ENCODE results near the gene ARHGDIA.

ARHGDIA gene

GRCh38 chr17:81888105-81888987 is 17.2 kb upstream of the ARHGDIA start:
- DNase-seq (ENCODE audit: low read depth in 1 of 2, low spot score in 1 of 2), result no peak
- H3K4me3 ChIP-seq (replicated peaks; ENCODE audit: insufficient read depth, low read length), result no peak overlapping the region
- no peak overlapping the region for H3K27ac ChIP-seq (replicated peaks)
- TF ChIP-seq, protein P1, sequence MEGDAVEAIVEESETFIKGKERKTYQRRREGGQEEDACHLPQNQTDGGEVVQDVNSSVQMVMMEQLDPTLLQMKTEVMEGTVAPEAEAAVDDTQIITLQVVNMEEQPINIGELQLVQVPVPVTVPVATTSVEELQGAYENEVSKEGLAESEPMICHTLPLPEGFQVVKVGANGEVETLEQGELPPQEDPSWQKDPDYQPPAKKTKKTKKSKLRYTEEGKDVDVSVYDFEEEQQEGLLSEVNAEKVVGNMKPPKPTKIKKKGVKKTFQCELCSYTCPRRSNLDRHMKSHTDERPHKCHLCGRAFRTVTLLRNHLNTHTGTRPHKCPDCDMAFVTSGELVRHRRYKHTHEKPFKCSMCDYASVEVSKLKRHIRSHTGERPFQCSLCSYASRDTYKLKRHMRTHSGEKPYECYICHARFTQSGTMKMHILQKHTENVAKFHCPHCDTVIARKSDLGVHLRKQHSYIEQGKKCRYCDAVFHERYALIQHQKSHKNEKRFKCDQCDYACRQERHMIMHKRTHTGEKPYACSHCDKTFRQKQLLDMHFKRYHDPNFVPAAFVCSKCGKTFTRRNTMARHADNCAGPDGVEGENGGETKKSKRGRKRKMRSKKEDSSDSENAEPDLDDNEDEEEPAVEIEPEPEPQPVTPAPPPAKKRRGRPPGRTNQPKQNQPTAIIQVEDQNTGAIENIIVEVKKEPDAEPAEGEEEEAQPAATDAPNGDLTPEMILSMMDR (IDR thresholded peaks at IDR 0.05; ENCODE audit: insufficient read depth, low read length), result no peak
- TF ChIP-seq SPI1 (IDR thresholded peaks at IDR 0.05; ENCODE audit: borderline replicate concordance, low read depth), result no peak
- no peak for TF ChIP-seq REST (IDR thresholded peaks at IDR 0.05; ENCODE audit: insufficient replicate concordance, low read depth)
- no peak for TF ChIP-seq GABPA (IDR thresholded peaks at IDR 0.05; ENCODE audit: low read depth)
- TF ChIP-seq POLR2AphosphoS5 (IDR thresholded peaks at IDR 0.05; ENCODE audit: low read depth), result no peak
- no peaks in the 10 kb centered on the region for H3K27me3 ChIP-seq (ENCODE audit: insufficient read depth, poor library complexity, severe bottlenecking)

GRCh38 chr17:81885869-81886548 is 14.9 kb upstream of the ARHGDIA start:
- peak; percentile 38; the same call in 1 of the 2 replicates for TF ChIP-seq POLR2AphosphoS5 (IDR thresholded peaks at IDR 0.05; ENCODE audit: low read depth)
- TF ChIP-seq REST (IDR thresholded peaks at IDR 0.05; ENCODE audit: insufficient replicate concordance, low read depth), result no peak
- Histone ChIP-seq H3K27me3 (ENCODE audit: insufficient read depth, poor library complexity, severe bottlenecking) (no peaks in the 10 kb centered on the region), H3K4me3 (replicated peaks; ENCODE audit: insufficient read depth, low read length) (no peak overlapping the region), H3K27ac (replicated peaks) (no peak overlapping the region)
- DNase-seq (ENCODE audit: low read depth in 1 of 2, low spot score in 1 of 2), result no peak

DNA sequence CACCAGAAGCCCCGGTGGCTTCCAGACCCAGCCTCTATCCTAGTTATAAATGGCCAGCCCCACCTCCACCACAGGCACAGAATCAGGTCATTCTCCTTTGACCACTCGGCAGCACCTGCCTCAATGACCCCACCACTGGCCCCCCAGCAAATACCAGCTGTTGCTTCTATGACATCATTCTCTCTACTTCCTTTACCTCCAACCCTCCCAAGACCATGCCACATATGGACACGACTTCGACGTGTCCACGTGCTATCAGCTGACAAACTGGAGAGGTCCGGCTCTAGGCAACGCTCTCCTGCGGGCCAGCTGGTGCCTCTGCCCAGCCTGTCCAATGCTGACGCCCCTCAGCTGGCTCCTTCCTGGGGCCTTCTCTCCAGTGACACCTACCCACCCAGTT is 14.3 kb upstream of the ARHGDIA start:
- no peak for DNase-seq (ENCODE audit: low read depth in 1 of 2, low spot score in 1 of 2)
- 0 out of 2 replicates have a peak, but pooled peaks have one; percentile 5 for TF ChIP-seq POLR2AphosphoS5 (IDR thresholded peaks at IDR 0.05; ENCODE audit: low read depth)
- TF ChIP-seq SPI1 (IDR thresholded peaks at IDR 0.05; ENCODE audit: borderline replicate concordance, low read depth), result no peak
- Histone ChIP-seq H3K27ac (replicated peaks) (no peak overlapping the region), H3K4me3 (replicated peaks; ENCODE audit: insufficient read depth, low read length) (no peak overlapping the region), H3K27me3 (ENCODE audit: insufficient read depth, poor library complexity, severe bottlenecking) (no peaks in the 10 kb centered on the region)

- no peak overlapping the region for H3K27ac ChIP-seq (replicated peaks)
Measured at GRCh38 chr17:81884968-81885367, 13.8 kb upstream of the ARHGDIA start.

More at GRCh38 chr17:81884968-81885367, 13.8 kb upstream of the ARHGDIA start:
- no peak for TF ChIP-seq REST (IDR thresholded peaks at IDR 0.05; ENCODE audit: insufficient replicate concordance, low read depth)
- TF ChIP-seq SPI1 (IDR thresholded peaks at IDR 0.05; ENCODE audit: borderline replicate concordance, low read depth), result no peak
- TF ChIP-seq, protein P1 (IDR thresholded peaks at IDR 0.05; ENCODE audit: insufficient read depth, low read length), result no peak
- TF ChIP-seq GABPA (IDR thresholded peaks at IDR 0.05; ENCODE audit: low read depth), result no peak
- DNase-seq (ENCODE audit: low read depth in 1 of 2, low spot score in 1 of 2), result no peak
- no peak overlapping the region for H3K4me3 ChIP-seq (replicated peaks; ENCODE audit: insufficient read depth, low read length)
- H3K27me3 ChIP-seq (ENCODE audit: insufficient read depth, poor library complexity, severe bottlenecking), result no peaks in the 10 kb centered on the region

Data from HL-60 (cell line).